Jurkat, Clone E6-1 (cell line): ENCODE data around the gene ZC3H10.
"Not testable (repeated sequence)": the region's sequence is repeated elsewhere in the genome, so short reads cannot be mapped to it uniquely, and the experiment has no call there.

ENCODE experiments used
- DNase-seq: peaks from one replicate; pipeline ENCODE4 v3.0.0-alpha.2; 2011; ENCODE audit warnings: low read depth, low spot score
- H3K4me3 ChIP-seq: 2 replicates; pipeline ENCODE4 v1.5.1; 2011; ENCODE audit warnings: mild to moderate bottlenecking, low read length, control low read depth, moderate library complexity

ZC3H10 gene

GRCh38 chr12:56151672-56152131 is 33.6 kb downstream of the ZC3H10 start:
- peak; percentile 62 for DNase-seq
- H3K4me3 ChIP-seq, result peak overlapping the region; percentile 86

DNA sequence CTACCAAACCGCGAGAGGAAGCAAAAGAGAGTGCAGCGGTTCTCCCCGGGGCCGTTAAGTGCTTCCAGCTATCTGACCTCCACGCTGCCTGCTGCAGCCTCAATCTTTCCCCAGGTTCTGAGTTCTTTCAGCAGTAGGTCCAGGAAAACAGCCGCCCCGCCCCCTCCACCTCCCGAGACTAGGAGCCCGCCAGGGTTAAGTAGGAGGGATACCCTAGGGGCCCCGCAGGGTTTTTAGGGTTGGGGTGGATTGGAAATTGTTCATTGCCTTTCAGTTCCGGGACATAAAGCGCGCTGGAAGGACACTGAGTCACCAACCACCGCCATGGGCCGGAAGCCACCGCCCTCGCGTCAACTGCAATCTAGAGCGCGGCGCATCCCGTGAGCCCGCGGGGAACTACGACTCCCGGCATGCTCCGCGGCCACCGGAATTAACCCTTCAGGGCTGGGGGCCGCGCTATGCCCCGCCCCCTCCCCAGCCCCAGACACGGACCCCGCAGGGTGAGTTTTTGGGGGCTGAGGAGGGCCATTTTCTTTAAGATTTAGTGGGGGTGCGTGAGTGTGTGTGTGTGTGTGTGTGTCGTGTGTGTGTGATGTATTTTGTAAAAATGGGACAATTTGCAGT is 34.2 kb downstream of the ZC3H10 start, which contains the start of gene MYL6B:
Gene MYL6B, plus strand, starts transcription at position 456 of the 624 bp plus-strand sequence. CDS start 1,332 bp downstream, outside the sequence.
- DNase-seq, result peak; percentile 92
- H3K4me3 ChIP-seq, result peak within 1 kb of the TSS; percentile 86

DNA sequence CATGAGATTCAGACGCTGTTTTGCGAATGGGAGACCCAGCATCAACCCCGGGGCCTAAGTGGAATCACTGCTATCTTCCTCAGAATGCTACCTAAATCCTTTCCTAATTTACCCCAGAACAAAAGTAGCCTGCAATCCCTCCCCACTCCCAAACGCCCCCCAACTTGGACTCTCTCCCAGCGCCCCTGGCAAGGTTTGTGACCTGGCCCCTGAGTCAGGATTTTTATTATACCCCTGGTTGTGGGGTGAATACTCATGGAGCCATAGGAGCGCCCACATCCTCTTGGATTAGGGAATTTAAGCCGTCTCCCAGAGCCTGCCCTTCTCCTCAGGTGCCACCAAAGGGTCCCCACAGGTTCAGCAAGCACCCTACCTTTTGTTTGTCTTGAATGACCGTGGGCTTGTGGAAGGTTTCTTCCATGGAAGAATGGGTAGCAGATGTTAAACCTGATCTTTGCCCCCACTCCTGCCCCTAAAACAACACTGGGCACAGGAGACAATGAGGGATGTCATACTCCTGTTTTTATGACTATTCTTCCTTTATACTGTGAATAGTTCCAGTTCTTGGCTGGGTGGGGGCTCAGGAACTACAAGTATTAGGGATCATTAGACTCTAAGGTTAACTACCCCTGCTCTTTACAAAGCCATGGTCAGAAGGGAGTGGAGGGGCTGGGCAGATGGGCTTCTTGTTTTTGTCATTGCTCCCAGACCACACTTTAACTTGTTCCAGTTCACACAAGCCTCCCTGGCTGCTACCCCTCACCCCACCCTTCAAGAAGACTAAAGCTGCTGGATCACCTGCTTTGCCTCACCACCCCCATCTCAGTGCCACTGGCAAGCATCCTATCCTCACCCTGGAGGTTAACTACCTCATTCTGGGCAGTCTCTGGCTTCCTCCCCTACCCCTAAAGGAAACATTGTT is 35.0 kb downstream of the ZC3H10 start:
- no peak for DNase-seq
- peak overlapping the region; percentile 86 for H3K4me3 ChIP-seq

DNA sequence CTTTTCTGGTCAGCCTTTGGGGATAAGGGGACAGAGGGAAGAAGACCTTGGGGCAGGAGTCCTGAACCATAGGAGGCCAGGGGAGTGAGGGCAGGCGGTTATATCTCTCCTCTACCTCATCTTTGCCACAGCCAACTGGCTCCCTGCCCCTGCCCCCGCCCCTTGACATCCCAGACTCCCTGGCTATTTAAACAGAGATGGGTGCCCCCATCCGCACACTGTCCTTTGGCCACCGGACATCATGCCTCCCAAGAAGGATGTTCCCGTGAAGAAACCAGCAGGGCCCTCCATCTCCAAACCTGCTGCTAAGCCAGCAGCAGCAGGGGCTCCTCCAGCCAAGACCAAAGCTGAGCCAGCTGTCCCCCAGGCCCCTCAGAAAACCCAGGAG is 35.6 kb downstream of the ZC3H10 start:
- peak overlapping the region; percentile 86; the same call in 1 of the 2 replicates for H3K4me3 ChIP-seq
- DNase-seq, result no peak

DNA sequence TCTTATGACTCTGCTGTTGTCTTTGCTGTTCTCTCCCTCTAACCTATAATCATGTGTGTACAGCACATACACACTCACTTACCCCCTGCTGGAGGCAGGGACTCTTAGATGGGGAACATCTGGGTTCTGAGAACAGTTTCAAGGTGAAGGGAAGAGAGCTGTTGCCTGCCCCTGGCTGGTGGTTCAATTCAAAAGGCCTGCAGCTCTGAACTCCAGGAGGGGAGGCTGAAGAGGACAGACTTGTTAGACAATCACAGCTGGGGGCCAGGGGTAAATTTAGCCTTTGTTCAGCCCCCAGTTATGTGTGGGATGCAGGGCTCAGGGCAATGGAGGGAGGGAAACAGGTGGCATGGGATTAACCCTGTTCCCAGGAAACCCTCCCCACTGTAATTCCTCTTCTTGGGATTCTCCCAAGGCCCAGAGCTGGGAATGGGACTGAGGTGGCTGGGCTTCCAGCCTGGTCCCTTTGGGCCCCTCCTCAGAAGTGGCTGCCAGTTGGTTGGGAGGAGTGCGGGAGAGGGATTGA is 36.2 kb downstream of the ZC3H10 start:
- H3K4me3 ChIP-seq, result no peak overlapping the region
- DNase-seq, result no peak

GRCh38 chr12:56154818-56155217 is 36.8 kb downstream of the ZC3H10 start:
- H3K4me3 ChIP-seq, result no peak overlapping the region
- no peak for DNase-seq

- H3K4me3 ChIP-seq, result no peak overlapping the region
- no peak for DNase-seq
Observed at GRCh38 chr12:56155256-56155845, 37.3 kb downstream of the ZC3H10 start.

DNA sequence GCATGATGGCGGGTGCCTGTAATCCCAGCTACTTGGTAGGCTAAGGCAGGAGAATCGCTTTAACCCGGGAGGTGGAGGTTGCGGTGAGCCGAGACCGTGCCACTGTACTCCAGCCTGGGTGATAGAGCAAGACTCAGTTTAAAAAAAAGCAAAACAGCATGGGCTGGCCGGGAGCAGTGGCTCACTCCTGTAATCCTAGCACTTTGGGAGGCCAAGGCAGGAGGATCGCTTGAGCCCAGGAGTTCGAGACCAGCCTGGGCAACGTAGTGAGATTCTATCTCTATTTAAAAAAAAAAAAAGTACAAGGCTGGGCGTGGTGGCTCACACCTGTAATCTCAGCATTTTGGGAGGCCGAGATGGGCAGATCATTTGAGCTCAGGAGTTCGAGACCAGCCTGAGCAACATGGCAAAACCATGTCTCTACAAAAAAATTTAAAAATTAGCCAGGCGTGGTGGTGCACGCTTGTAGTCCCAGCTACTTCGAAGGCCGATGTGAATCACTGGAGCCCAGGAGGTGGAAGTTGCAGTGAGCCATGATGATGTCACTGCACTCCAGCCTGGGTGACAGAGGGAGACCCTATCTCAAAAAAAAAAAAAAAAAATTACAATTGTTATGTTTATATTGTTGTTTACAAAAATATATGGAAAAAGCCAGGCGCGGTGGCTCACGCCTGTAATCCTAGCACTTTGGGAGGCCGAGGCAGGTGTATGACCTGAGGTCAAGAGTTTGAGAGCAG is 38.6 kb downstream of the ZC3H10 start:
- not testable (repeated sequence) for DNase-seq, H3K4me3 ChIP-seq

GRCh38 chr12:56157201-56158028 is 39.3 kb downstream of the ZC3H10 start:
- peak overlapping the region; percentile 96 for H3K4me3 ChIP-seq
- peak; percentile 36 for DNase-seq

GRCh38 chr12:56158029-56158925 is 40.2 kb downstream of the ZC3H10 start, which contains the start of gene MYL6:
Gene MYL6 (plus strand): TSS chr12:56158359. CDS start chr12:56158402, 43 bp downstream.
- peak; percentile 98 for DNase-seq
- peak within 1 kb of the TSS; percentile 96 for H3K4me3 ChIP-seq

GRCh38 chr12:56158926-56159461 is 40.9 kb downstream of the ZC3H10 start:
- peak; percentile 23 for DNase-seq
- peak overlapping the region; percentile 96 for H3K4me3 ChIP-seq

DNA sequence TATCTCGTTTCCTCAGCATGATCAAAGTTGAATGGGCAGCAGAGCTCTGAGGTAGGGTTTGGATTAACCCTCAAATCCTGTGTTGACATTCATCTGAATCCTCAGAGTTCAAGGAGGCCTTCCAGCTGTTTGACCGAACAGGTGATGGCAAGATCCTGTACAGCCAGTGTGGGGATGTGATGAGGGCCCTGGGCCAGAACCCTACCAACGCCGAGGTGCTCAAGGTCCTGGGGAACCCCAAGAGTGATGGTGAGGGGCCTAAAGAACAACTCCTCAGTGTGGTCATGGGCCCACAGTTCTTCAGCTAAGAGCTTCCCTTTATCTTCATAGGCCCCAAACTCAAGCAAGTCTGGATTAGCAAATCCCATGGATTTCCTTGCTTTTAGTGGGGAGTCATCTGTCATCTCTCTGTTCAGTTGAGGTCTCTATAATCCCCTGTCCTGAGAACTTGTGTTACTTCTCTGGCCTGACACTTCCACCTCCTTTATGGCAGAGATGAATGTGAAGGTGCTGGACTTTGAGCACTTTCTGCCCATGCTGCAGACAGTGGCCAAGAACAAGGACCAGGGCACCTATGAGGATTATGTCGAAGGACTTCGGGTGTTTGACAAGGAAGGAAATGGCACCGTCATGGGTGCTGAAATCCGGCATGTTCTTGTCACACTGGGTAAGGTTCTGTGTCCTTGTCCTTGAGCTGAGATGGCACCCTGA is 41.6 kb downstream of the ZC3H10 start:
- peak overlapping the region; percentile 96 for H3K4me3 ChIP-seq
- DNase-seq, result no peak

GRCh38 chr12:56160193-56160763 is 42.2 kb downstream of the ZC3H10 start:
- peak; percentile 42 for DNase-seq
- peak overlapping the region; percentile 96 for H3K4me3 ChIP-seq

- DNase-seq, result no peak
- peak overlapping the region; percentile 96 for H3K4me3 ChIP-seq
Observed at GRCh38 chr12:56160894-56161689, 43.0 kb downstream of the ZC3H10 start.
